HFF-Myc (cell line): ENCODE data around the gene CSRP1.

Experiments used
- DNase-seq: peaks from one replicate; pipeline ENCODE4 v3.0.0-alpha.2; 2011; ENCODE audit warnings: low read depth; ENCODE audit errors: extremely low read depth
- H3K4me3 ChIP-seq: replicated peaks from 2 replicates; pipeline ENCODE4 v1.5.1; 2011; ENCODE audit warnings: low read depth, mild to moderate bottlenecking, control low read depth, low read length
- TF ChIP-seq, protein P1 (sequence below): IDR thresholded peaks from 2 replicates; pipeline ENCODE4 v1.5.1; 2012; ENCODE audit warnings: mild to moderate bottlenecking, low read depth, low read length, control low read depth; ENCODE audit errors: missing control alignments

The CSRP1 gene

DNA sequence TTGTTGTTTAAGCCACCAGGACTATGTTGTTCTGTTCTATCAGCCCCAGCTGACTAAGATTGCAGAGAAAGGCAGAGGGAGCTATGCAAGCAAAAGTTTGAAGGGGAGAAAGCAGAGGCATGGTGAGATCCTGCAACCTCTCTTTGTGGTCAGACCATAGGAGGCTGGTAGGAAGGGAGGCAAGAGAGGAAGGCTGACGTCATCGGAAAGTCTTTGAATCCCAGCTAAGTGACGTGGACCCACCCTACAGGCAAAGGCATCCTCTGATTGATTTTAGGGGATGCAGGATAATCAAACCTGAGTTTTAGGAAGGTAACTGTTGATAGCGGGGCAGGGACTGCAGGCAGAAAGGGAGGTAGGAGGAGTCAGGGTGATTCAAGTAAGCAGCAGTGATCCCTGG lies 62.1 kb downstream of the CSRP1 start:
- DNase-seq: no peak
- no peak overlapping the region for H3K4me3 ChIP-seq
- TF ChIP-seq, protein P1, sequence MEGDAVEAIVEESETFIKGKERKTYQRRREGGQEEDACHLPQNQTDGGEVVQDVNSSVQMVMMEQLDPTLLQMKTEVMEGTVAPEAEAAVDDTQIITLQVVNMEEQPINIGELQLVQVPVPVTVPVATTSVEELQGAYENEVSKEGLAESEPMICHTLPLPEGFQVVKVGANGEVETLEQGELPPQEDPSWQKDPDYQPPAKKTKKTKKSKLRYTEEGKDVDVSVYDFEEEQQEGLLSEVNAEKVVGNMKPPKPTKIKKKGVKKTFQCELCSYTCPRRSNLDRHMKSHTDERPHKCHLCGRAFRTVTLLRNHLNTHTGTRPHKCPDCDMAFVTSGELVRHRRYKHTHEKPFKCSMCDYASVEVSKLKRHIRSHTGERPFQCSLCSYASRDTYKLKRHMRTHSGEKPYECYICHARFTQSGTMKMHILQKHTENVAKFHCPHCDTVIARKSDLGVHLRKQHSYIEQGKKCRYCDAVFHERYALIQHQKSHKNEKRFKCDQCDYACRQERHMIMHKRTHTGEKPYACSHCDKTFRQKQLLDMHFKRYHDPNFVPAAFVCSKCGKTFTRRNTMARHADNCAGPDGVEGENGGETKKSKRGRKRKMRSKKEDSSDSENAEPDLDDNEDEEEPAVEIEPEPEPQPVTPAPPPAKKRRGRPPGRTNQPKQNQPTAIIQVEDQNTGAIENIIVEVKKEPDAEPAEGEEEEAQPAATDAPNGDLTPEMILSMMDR: no peak

- TF ChIP-seq, protein P1: no peak
- no peak for DNase-seq
Observed at GRCh38 chr1:201443747-201444146, 63.2 kb downstream of the CSRP1 start.

GRCh38 chr1:201436969-201437368 lies 70.0 kb downstream of the CSRP1 start:
- no peak for DNase-seq
- TF ChIP-seq, protein P1: no peak
- no peak overlapping the region for H3K4me3 ChIP-seq

More at GRCh38 chr1:201443747-201444146, 63.2 kb downstream of the CSRP1 start:
- no peak overlapping the region for H3K4me3 ChIP-seq

DNA sequence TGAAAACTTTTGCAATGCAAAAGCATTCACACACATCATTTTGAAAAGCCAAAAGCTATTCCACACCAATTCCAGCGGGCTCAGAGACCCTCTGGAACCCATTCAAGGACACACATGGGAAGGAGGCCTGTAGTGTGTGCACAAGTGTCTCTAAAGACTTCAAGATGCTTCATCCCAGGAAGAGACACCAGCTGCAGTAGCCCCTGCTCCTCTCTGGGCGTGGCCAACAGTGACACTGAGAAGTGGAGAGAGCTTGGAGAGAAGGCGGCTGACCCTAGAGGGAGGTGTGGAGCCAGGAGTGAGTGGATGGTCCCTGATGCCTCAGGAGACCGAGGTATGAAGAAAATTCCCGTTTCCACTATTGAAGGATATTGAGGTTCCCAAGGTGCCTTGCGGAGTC lies 70.5 kb downstream of the CSRP1 start:
- no peak for DNase-seq
- H3K4me3 ChIP-seq: no peak overlapping the region
- TF ChIP-seq, protein P1: peak; percentile 24

GRCh38 chr1:201434266-201434665 lies 72.7 kb downstream of the CSRP1 start:
- H3K4me3 ChIP-seq: no peak overlapping the region
- TF ChIP-seq, protein P1: no peak
- DNase-seq: no peak

DNA sequence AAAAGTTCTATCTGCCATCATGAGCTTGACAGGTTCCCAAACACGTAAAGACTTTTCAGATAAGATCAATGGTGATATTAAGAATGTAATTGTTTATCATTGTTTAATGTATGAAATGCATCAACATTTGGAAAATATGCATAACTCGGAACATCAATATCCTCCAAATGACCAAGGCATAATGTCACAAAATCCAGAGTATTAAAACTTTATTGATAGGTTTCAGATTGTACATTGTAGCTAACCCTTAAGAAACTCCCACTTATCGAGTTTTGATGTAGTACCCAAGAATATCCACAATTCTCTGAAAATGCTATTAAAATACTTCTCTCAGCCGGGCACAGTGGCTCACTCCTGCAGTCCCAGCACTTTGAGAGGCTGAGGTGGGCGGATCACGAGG lies 73.3 kb downstream of the CSRP1 start:
- no peak overlapping the region for H3K4me3 ChIP-seq
- no peak for DNase-seq
- TF ChIP-seq, protein P1: no peak
